GM12865 (cell line): ENCODE data around the gene RPS14.

Source experiments
- DNase-seq: peaks from one replicate; pipeline ENCODE4 v3.0.0; 2010; ENCODE audit warnings: low read depth
- H3K4me3 ChIP-seq: 2 replicates; pipeline ENCODE4 v1.5.1; 2011; ENCODE audit warnings: mild to moderate bottlenecking, low read depth, low read length, control low read depth
- TF ChIP-seq, protein P1 (sequence below): IDR thresholded peaks from 2 replicates; pipeline ENCODE4 v1.5.1; 2011; ENCODE audit warnings: low read length, control low read depth, low read depth, inconsistent platforms; ENCODE audit not compliant: insufficient read depth; ENCODE audit errors: missing control alignments

Gene RPS14

GRCh38 chr5:150496098-150496497 is 46.6 kb upstream of the RPS14 start:
- no peak for DNase-seq
- H3K4me3 ChIP-seq = no peak overlapping the region
- TF ChIP-seq, protein P1, sequence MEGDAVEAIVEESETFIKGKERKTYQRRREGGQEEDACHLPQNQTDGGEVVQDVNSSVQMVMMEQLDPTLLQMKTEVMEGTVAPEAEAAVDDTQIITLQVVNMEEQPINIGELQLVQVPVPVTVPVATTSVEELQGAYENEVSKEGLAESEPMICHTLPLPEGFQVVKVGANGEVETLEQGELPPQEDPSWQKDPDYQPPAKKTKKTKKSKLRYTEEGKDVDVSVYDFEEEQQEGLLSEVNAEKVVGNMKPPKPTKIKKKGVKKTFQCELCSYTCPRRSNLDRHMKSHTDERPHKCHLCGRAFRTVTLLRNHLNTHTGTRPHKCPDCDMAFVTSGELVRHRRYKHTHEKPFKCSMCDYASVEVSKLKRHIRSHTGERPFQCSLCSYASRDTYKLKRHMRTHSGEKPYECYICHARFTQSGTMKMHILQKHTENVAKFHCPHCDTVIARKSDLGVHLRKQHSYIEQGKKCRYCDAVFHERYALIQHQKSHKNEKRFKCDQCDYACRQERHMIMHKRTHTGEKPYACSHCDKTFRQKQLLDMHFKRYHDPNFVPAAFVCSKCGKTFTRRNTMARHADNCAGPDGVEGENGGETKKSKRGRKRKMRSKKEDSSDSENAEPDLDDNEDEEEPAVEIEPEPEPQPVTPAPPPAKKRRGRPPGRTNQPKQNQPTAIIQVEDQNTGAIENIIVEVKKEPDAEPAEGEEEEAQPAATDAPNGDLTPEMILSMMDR = no peak

DNA sequence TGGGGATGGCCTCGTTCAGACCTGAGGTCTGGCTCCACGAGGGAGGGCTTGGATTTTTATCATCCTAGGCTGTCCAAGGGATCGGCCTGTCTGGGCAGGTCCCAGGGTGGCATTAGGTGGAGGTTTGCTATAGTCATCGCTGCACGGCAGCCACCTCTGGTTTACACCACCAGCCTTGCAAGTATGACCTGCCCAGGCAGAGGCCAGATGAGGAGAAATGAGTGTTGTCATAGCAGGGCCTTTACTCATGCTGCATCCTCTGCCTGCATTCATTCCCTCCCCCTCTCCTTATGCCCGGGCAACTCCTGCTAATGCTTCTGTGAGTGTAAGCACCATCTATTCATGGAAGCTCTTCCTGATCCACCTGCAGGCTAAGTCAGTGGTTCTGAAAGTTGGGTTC is 43.1 kb upstream of the RPS14 start:
- H3K4me3 ChIP-seq = no peak overlapping the region
- TF ChIP-seq, protein P1 = no peak
- no peak for DNase-seq

- TF ChIP-seq, protein P1 = no peak
- H3K4me3 ChIP-seq = no peak overlapping the region
- no peak for DNase-seq
Observed at GRCh38 chr5:150491876-150492275, 42.3 kb upstream of the RPS14 start.

DNA sequence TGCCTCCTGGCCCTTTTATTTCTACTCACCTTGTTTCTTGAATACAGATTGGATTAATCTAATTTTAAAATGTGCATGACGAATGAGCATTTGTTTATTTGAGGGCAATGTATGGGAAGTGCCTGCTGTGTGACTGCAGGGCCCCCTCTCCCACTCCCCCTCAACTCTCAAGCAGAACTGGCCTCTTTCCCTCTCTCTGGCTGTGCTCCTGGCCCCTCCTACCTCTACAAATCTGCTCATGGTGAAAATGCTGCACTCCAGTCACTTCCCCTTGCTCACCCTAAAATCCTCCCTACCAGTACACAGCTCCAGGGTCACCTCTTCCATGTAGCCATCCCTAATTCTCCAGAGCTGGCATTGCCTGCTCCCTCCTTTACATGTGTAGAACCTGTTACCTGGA is 41.2 kb upstream of the RPS14 start:
- DNase-seq = no peak
- no peak overlapping the region for H3K4me3 ChIP-seq
- TF ChIP-seq, protein P1 = no peak

GRCh38 chr5:150490296-150490669 is 40.7 kb upstream of the RPS14 start:
- H3K4me3 ChIP-seq = no peak overlapping the region
- DNase-seq = no peak
- TF ChIP-seq, protein P1 = no peak

DNA sequence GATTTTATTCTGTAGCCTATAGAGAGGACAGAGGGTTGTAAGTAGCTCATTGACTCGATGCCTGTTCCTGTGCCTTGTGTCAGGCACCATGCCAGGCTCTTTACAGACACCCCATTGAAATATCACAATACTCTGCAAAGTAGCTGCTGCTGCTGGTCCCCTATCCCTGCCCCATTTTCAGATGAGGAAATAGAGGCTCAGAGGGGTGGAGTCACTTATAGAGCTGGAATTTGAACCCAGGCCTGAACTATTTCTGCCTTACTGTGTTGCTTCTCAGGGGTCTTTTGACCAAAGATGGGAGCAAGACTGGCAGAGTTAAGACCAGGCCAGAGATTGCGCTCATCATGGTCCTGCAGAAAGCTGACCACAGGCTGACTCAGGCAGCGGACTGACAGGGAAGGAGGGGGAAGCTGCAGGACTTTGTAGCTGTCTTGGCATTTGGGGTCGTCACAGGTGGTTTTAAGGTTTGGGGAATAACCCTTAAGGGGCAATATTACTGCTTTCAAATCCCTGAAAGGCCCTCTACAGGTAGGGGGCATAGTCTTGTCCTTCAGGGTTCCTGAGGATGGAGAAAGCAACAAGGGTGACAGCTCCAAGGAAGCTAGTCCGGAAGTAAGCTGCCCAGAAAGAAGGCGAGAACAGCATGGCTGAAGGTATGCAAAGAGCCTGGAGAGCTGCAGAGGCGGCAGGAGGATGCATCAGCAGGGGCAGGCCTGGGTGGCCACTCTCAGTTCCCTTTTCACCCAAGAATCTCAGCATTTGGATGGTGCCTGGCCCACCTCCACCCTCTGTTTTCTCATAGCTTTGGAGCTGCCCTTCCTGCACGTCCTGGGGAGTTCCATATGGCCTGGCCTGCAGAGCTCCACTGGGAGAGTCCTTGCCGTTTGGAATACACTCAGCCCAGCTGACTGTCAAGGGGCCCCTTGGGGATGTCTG is 40.1 kb upstream of the RPS14 start:
- peak; percentile 87 for DNase-seq
- TF ChIP-seq, protein P1 = no peak
- H3K4me3 ChIP-seq = no peak overlapping the region
